Cardiac muscle cell (in vitro differentiated cells and primary cell): Measurements from ENCODE around the gene GRIA3. TPM values are rescaled to one million over a fixed set of nuclear protein-coding genes. Genes with fewer than 3 reads are reported as not detected.

Experiments
- DNase-seq, 2 donors: peaks; one replicate each; pipeline versions ENCODE4 v3.0.0 to v3.0.0-alpha.2; 2010 to 2017; ENCODE audit warnings: low read depth in 1 of 2, low spot score in 1 of 2
- H3K27ac ChIP-seq: fragments of 200-600 bp; sonication (generic); 2 replicates; pipeline ENCODE4 v1.5.1; 2016
- H3K27me3 ChIP-seq: fragments of 200-600 bp; sonication (generic); 2 replicates; pipeline ENCODE4 v1.6.0; 2016; ENCODE audit warnings: control low read depth
- H3K36me3 ChIP-seq: fragments of 200-600 bp; sonication (generic); 2 replicates; pipeline ENCODE4 v1.5.1; 2016; ENCODE audit warnings: control low read depth
- H3K4me1 ChIP-seq: fragments of 200-600 bp; sonication (generic); 2 replicates; pipeline ENCODE4 v1.8.1; 2017; ENCODE audit warnings: low read depth, mild to moderate bottlenecking, mixed run types
- H3K4me3 ChIP-seq: fragments of 200-600 bp; sonication (generic); 2 replicates; pipeline ENCODE4 v1.5.1; 2016; ENCODE audit warnings: mild to moderate bottlenecking
- H3K9me3 ChIP-seq: fragments of 200-600 bp; sonication (generic); 2 replicates; pipeline ENCODE4 v1.5.1; 2017; ENCODE audit warnings: low read depth, mild to moderate bottlenecking, control low read depth
- polyA plus RNA-seq: library from polyadenylated mRNA; unstranded; fragments of >200 nt; fragmentation: Nextera tagmentation; extraction: Ambion mirVana; gene quantifications from 2 replicates; pipeline ENCODE4 v1.2.1, GENCODE V29; 2016
- total RNA-seq: library from RNA; depleted of rRNA; stranded (reverse); fragments of >200 nt; gene quantifications from 2 replicates; pipeline ENCODE4 v1.2.3, GENCODE V29; 2016
- TF ChIP-seq, protein P1 (sequence below): IDR thresholded peaks from 2 replicates; pipeline ENCODE4 v1.5.1; 2012; ENCODE audit warnings: low read depth, mild to moderate bottlenecking, low read length

GRIA3 gene
- total and polyA plus RNA-seq, 2 experiments from 2014 or later, result 2.8 to 6.1 TPM

- Histone ChIP-seq H3K27me3 (no peaks in the 10 kb centered on the region), H3K36me3 (no peaks in the 10 kb centered on the region), H3K9me3 (no peaks in the 10 kb centered on the region), H3K27ac (no peak overlapping the region), H3K4me3 (no peak overlapping the region), H3K4me1 (no peaks in the 10 kb centered on the region)
- no peak for DNase-seq
- TF ChIP-seq, protein P1, sequence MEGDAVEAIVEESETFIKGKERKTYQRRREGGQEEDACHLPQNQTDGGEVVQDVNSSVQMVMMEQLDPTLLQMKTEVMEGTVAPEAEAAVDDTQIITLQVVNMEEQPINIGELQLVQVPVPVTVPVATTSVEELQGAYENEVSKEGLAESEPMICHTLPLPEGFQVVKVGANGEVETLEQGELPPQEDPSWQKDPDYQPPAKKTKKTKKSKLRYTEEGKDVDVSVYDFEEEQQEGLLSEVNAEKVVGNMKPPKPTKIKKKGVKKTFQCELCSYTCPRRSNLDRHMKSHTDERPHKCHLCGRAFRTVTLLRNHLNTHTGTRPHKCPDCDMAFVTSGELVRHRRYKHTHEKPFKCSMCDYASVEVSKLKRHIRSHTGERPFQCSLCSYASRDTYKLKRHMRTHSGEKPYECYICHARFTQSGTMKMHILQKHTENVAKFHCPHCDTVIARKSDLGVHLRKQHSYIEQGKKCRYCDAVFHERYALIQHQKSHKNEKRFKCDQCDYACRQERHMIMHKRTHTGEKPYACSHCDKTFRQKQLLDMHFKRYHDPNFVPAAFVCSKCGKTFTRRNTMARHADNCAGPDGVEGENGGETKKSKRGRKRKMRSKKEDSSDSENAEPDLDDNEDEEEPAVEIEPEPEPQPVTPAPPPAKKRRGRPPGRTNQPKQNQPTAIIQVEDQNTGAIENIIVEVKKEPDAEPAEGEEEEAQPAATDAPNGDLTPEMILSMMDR, result no peak
Measured at GRCh38 chrX:123237271-123237670, 53.2 kb downstream of the GRIA3 start.

DNA sequence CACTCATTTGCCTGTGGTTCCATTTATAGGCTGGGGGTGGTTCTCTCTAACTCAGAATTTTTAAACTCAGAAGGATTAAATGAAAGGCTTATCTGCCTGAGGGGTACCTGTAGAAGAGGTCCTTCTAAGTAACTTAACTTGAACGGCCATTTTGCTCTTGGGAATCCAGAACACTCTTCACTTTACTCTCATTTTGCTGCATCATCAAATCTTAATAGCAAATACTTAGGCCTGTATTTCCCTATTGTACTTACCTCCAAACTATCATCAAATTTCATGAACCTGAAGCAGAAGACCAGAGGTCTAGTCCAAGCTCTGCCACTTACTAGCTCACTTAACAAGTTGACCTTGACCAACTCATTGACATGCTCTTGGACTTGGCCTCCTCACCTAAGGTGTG, 70.4 kb downstream of the GRIA3 start:
- TF ChIP-seq, protein P1, result no peak
- H3K4me3 ChIP-seq, result no peak overlapping the region
- no peaks in the 10 kb centered on the region for H3K27me3 ChIP-seq
- no peaks in the 10 kb centered on the region for H3K4me1 ChIP-seq
- no peak overlapping the region for H3K27ac ChIP-seq
- no peaks in the 10 kb centered on the region for H3K9me3 ChIP-seq
- no peaks in the 10 kb centered on the region for H3K36me3 ChIP-seq
- DNase-seq, result no peak

GRCh38 chrX:123256378-123256777, 72.3 kb downstream of the GRIA3 start:
- H3K36me3 ChIP-seq, result no peaks in the 10 kb centered on the region
- no peak for DNase-seq
- TF ChIP-seq, protein P1, result no peak
- no peak overlapping the region for H3K4me3 ChIP-seq
- H3K27me3 ChIP-seq, result no peaks in the 10 kb centered on the region
- H3K4me1 ChIP-seq, result no peaks in the 10 kb centered on the region
- H3K9me3 ChIP-seq, result no peaks in the 10 kb centered on the region
- H3K27ac ChIP-seq, result no peak overlapping the region

- Histone ChIP-seq H3K4me3 (no peak overlapping the region), H3K27ac (no peak overlapping the region), H3K36me3 (no peaks in the 10 kb centered on the region), H3K4me1 (peaks cover 6% of the 10 kb centered on the region), H3K9me3 (no peaks in the 10 kb centered on the region), H3K27me3 (no peaks in the 10 kb centered on the region)
- no peak for DNase-seq
- TF ChIP-seq, protein P1, result no peak
Measured at GRCh38 chrX:123260920-123261418, 76.9 kb downstream of the GRIA3 start.

DNA sequence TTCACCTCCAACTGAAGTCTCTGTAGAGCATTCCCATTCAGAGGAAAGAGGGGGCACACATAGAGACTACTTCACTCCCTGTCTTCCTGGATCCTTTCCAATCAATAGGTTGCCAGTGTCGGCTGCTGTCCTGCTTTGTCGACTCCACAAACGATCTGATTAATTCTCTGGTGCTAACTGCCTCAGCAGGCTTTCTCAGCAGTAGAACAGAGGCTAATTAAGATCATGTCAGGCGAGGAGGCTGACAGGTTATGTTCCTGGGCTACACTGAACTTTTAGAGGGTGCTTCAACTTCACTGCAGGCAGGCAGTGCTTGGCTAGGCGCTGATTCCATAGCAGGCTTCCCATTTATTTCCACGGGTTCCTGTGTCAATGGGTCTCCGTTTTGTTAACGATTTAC, 79.2 kb downstream of the GRIA3 start:
- DNase-seq, result peak in 1 of 2 donors; percentile 1
- Histone ChIP-seq H3K4me3 (no peak overlapping the region), H3K4me1 (peaks cover 6% of the 10 kb centered on the region), H3K36me3 (no peaks in the 10 kb centered on the region), H3K27me3 (no peaks in the 10 kb centered on the region), H3K27ac (no peak overlapping the region), H3K9me3 (no peaks in the 10 kb centered on the region)
- TF ChIP-seq, protein P1, result no peak

DNA sequence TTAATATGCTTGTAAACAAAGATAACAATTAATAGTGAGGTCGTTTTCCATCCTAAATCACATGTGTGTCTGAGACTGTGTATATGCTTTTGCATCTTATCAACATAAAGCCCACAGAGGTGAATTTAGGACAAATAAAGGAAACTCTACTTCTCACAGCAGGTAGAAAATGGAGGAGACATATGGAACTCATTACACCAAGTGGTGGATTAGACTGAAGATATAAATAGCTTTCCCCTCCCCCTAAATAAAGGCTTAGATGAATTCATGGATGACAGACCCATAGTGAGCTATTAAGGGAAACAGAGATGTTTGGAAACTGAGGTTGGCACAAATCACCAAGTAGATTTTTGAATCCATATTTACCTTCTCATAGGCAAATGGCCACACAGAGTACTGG, 79.7 kb downstream of the GRIA3 start:
- TF ChIP-seq, protein P1, result no peak
- H3K36me3 ChIP-seq, result no peaks in the 10 kb centered on the region
- H3K4me1 ChIP-seq, result peaks cover 6% of the 10 kb centered on the region
- DNase-seq, result no peak
- H3K27ac ChIP-seq, result no peak overlapping the region
- no peak overlapping the region for H3K4me3 ChIP-seq
- no peaks in the 10 kb centered on the region for H3K27me3 ChIP-seq
- no peaks in the 10 kb centered on the region for H3K9me3 ChIP-seq
